Trophoblast cell (in vitro differentiated cells and primary cell): ENCODE measurements around the gene EFHD1.

Experiments used
- DNase-seq, 2 donors: peaks; one replicate each; pipeline ENCODE4 v3.0.0-alpha.2; 2016
- H2AFZ ChIP-seq: 2 replicates; pipeline ENCODE4 v1.6.1; 2013; ENCODE audit warnings: low read length, moderate library complexity, mild to moderate bottlenecking; ENCODE audit not compliant: insufficient read depth, poor library complexity
- H2AK5ac ChIP-seq: 2 replicates; pipeline ENCODE4 v1.6.1; 2013; ENCODE audit warnings: mild to moderate bottlenecking, low read length
- H2BK120ac ChIP-seq: 2 replicates; pipeline ENCODE4 v1.6.1; 2013; ENCODE audit warnings: low read length, mild to moderate bottlenecking, moderate library complexity; ENCODE audit not compliant: insufficient read depth, poor library complexity
- H2BK12ac ChIP-seq: 2 replicates; pipeline ENCODE4 v1.6.1; 2013; ENCODE audit warnings: mild to moderate bottlenecking, low read length, moderate library complexity
- H2BK5ac ChIP-seq: 2 replicates; pipeline ENCODE4 v1.6.1; 2013; ENCODE audit warnings: low read length, low read depth, moderate library complexity, mild to moderate bottlenecking; ENCODE audit not compliant: poor library complexity
- H3K14ac ChIP-seq: 2 replicates; pipeline ENCODE4 v1.6.1; 2013; ENCODE audit warnings: mild to moderate bottlenecking, low read length
- H3K18ac ChIP-seq: 2 replicates; pipeline ENCODE4 v1.6.1; 2013; ENCODE audit warnings: mild to moderate bottlenecking, low read length
- H3K23ac ChIP-seq: 2 replicates; pipeline ENCODE4 v1.6.1; 2013; ENCODE audit warnings: low read length
- H3K27ac ChIP-seq: 2 replicates; pipeline ENCODE4 v1.5.1; 2013; ENCODE audit warnings: low read depth, mild to moderate bottlenecking, inconsistent platforms, low read length, moderate library complexity
- H3K27me3 ChIP-seq: 2 replicates; pipeline ENCODE4 v1.6.1; 2013; ENCODE audit warnings: inconsistent platforms, mild to moderate bottlenecking, low read length, moderate library complexity; ENCODE audit not compliant: insufficient read depth
- H3K36me3 ChIP-seq, 2 experiments: 1 replicate in 1 of 2; 2 replicates in 1 of 2; pipeline ENCODE4 v1.6.1; 2013; ENCODE audit warnings: low read length in 2 of 2, mild to moderate bottlenecking in 2 of 2, moderate library complexity in 1 of 2; ENCODE audit not compliant: insufficient read depth in 2 of 2, control insufficient read depth in 1 of 2
- H3K4ac ChIP-seq: 2 replicates; pipeline ENCODE4 v1.6.1; 2013; ENCODE audit warnings: low read depth, mild to moderate bottlenecking, low read length, moderate library complexity
- H3K4me1 ChIP-seq, 2 experiments: 1 replicate in 1 of 2; 2 replicates in 1 of 2; pipeline ENCODE4 v1.6.1; 2013; ENCODE audit warnings: low read length in 2 of 2, mild to moderate bottlenecking in 2 of 2, moderate library complexity in 1 of 2; ENCODE audit not compliant: insufficient read depth in 2 of 2, control insufficient read depth in 1 of 2
- H3K4me2 ChIP-seq: 2 replicates; pipeline ENCODE4 v1.6.1; 2013; ENCODE audit warnings: inconsistent platforms, mild to moderate bottlenecking, low read length, moderate library complexity
- H3K4me3 ChIP-seq: 2 replicates; pipeline ENCODE4 v1.5.1; 2013; ENCODE audit warnings: mild to moderate bottlenecking, low read depth, low read length, inconsistent platforms
- H3K79me1 ChIP-seq: one replicate; pipeline ENCODE4 v1.6.1; 2013; ENCODE audit warnings: low read length
- H3K79me2 ChIP-seq: 2 replicates; pipeline ENCODE4 v1.6.1; 2013; ENCODE audit warnings: low read length, mild to moderate bottlenecking; ENCODE audit not compliant: control insufficient read depth, insufficient read depth, poor library complexity
- H3K9ac ChIP-seq: 2 replicates; pipeline ENCODE4 v1.6.1; 2013; ENCODE audit warnings: mild to moderate bottlenecking, low read length
- H3K9me3 ChIP-seq: 2 replicates; pipeline ENCODE4 v1.6.1; 2013; ENCODE audit warnings: low read depth, mild to moderate bottlenecking, control low read depth, inconsistent platforms, low read length; ENCODE audit not compliant: insufficient read depth
- H4K12ac ChIP-seq: 2 replicates; pipeline ENCODE4 v1.6.1; 2013; ENCODE audit warnings: low read depth, mild to moderate bottlenecking, low read length, moderate library complexity
- H4K8ac ChIP-seq: 2 replicates; pipeline ENCODE4 v1.6.1; 2013; ENCODE audit warnings: low read depth, mild to moderate bottlenecking, low read length, moderate library complexity
- H4K91ac ChIP-seq: one replicate; pipeline ENCODE4 v1.6.1; 2013; ENCODE audit warnings: low read depth, mild to moderate bottlenecking, low read length, moderate library complexity
- WGBS: extraction: QIAGEN DNeasy Blood & Tissue Kit; methylation state at CpG from one replicate; pipeline ENCODE4 v1.1.7; 2013; ENCODE audit warnings: missing lambda C conversion rate; ENCODE audit not compliant: insufficient read length, insufficient coverage; ENCODE audit errors: extremely low coverage; 5-methylcytosine and 5-hydroxymethylcytosine counted together

The EFHD1 gene

DNA sequence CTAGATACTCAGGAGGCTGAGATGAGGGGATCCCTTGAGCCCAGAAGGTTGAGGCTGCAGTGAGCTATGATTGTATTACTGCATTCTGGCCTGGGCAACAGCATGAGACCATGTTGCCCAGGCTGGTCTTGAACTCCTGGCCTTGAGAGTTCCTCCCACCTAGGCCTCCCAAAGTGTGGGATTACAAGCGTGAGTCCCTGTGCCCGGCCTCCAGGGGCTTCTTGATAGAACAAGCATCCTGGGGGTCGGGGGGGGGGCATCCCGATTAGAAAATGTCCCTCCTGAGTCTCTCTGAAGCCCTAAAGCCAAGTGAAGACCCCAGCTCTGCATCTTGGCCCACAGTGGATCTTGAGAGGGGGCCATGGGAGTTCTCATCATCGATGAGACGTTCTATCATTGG, 22.3 kb upstream of the EFHD1 start:
- H4K12ac ChIP-seq, result no peak overlapping the region
- H3K9ac ChIP-seq, result no peak overlapping the region
- no peak overlapping the region for H3K4me3 ChIP-seq
- H4K91ac ChIP-seq, result no peak overlapping the region
- no peak for DNase-seq
- no peak overlapping the region for H3K18ac ChIP-seq
- H3K4me1 ChIP-seq, result peaks cover 3 to 6% of the 10 kb centered on the region in 2 experiments
- no peak overlapping the region for H4K8ac ChIP-seq
- no peak overlapping the region for H2BK120ac ChIP-seq
- H3K36me3 ChIP-seq, result no peaks in the 10 kb centered on the region
- no peak overlapping the region for H3K4me2 ChIP-seq
- no peak overlapping the region for H3K4ac ChIP-seq
- no peaks in the 10 kb centered on the region for H3K79me1 ChIP-seq
- H2AK5ac ChIP-seq, result no peak overlapping the region
- H3K79me2 ChIP-seq, result no peaks in the 10 kb centered on the region
- no peak overlapping the region for H3K27ac ChIP-seq
- no peak overlapping the region for H2AFZ ChIP-seq
- H2BK5ac ChIP-seq, result no peak overlapping the region
- no peak overlapping the region for H2BK12ac ChIP-seq
- H3K9me3 ChIP-seq, result no peaks in the 10 kb centered on the region
- H3K27me3 ChIP-seq, result no peaks in the 10 kb centered on the region
- no CpG with 5 or more reads among the region's 6 CpGs for WGBS
- no peak overlapping the region for H3K23ac ChIP-seq
- no peak overlapping the region for H3K14ac ChIP-seq

DNA sequence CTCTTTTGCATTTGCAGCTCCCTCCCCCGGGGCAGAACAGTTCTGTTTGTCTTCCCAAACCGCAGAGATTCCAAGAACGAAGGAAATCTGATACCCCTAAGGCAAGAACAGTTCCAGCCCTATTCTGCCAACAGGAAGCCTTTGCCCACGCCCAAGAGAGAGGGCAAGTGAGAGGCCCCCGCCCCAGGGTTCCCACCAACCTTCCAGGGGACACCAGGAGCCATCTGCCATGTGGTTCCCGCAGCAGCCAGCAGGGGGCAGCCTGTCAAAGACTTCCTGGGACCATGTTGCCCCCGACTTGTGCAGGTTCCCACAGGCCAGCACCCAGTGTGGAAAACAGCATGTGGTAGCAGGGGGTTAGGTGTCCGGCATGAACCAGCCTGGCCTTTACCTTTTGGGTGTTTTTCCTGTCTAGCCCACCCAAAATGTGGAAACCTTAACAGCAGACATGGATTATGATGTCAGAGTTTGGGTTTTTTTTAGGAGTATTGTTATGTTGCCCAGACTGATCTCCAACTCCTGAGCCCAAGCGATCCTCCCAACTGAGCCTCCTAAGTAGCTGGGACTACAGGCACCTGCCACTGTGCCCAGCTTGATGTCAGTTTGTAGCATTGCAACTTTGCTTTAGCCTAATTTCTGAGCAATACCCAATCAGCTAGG, 21.7 kb upstream of the EFHD1 start:
- Histone ChIP-seq H3K36me3 (no peaks in the 10 kb centered on the region), H3K4me3 (no peak overlapping the region), H3K27ac (no peak overlapping the region), H2BK5ac (no peak overlapping the region), H3K9me3 (no peaks in the 10 kb centered on the region), H3K18ac (no peak overlapping the region), H2BK12ac (no peak overlapping the region), H3K4me1 (peaks cover 3 to 4% of the 10 kb centered on the region in 2 experiments), H2BK120ac (no peak overlapping the region), H3K79me1 (no peaks in the 10 kb centered on the region), H4K12ac (no peak overlapping the region), H3K23ac (no peak overlapping the region), H3K27me3 (no peaks in the 10 kb centered on the region), H4K91ac (no peak overlapping the region), H3K14ac (no peak overlapping the region), H2AK5ac (no peak overlapping the region), H2AFZ (no peak overlapping the region), H3K9ac (no peak overlapping the region), H4K8ac (no peak overlapping the region), H3K4ac (no peak overlapping the region), H3K4me2 (no peak overlapping the region), H3K79me2 (no peaks in the 10 kb centered on the region)
- DNase-seq, result peak; percentile 69 to 79
- no CpG with 5 or more reads among the region's 9 CpGs for whole genome bisulfite sequencing

DNA sequence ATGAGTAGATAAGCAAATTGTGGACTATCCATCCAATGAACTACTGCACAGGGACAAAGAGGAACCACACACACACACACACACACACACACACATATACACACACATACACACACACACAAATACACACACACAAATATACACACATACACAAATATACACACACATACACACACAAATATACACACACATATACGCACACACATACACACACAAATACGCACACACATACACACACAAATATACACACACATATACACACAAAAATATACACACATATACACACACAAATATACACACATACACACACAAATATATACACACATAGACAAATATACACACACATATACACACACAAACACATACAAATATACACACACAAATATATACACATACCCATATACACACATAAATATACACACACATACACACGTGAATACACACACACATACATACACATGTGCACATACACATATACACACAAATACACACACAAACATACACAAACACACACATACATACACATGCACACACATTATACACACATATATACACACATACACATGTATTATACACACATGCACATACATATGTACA, 19.8 kb upstream of the EFHD1 start:
- no peak for DNase-seq
- Histone ChIP-seq H3K79me1 (no peaks in the 10 kb centered on the region), H3K4me2 (no peak overlapping the region), H3K9me3 (no peaks in the 10 kb centered on the region), H2BK12ac (no peak overlapping the region), H3K18ac (no peak overlapping the region), H4K12ac (no peak overlapping the region), H4K91ac (no peak overlapping the region), H3K23ac (no peak overlapping the region), H3K27me3 (no peaks in the 10 kb centered on the region), H3K4ac (no peak overlapping the region), H3K27ac (no peak overlapping the region), H3K4me1 (peaks cover 3 to 4% of the 10 kb centered on the region in 2 experiments), H2BK120ac (no peak overlapping the region), H4K8ac (no peak overlapping the region), H2AK5ac (no peak overlapping the region), H3K14ac (no peak overlapping the region), H3K79me2 (no peaks in the 10 kb centered on the region), H2AFZ (no peak overlapping the region), H3K4me3 (no peak overlapping the region), H2BK5ac (no peak overlapping the region), H3K9ac (no peak overlapping the region), H3K36me3 (no peaks in the 10 kb centered on the region)
- WGBS, result 81% methylated on average over 3 of the region's 3 CpGs

DNA sequence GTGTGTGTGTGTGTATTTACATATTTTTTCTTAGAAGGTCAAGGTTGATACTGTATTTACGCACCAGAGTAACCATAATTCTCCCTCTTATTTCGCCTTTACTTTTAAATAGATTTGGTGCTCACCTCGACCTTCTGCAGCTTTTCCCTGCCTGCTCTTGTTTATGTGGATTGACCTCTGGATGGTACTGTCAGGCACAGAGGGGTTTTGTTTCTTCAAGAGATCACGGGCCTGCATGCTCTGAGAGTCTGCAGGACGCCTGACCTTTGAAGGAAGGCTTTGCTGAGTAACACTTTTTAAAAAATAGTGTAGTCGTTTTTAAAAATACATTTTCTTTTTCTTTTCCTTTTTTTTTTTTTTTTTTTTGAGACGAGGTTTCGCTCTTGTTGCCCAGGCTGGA, 18.1 kb upstream of the EFHD1 start:
- peaks cover 3 to 4% of the 10 kb centered on the region in 2 experiments for H3K4me1 ChIP-seq
- H3K4ac ChIP-seq, result no peak overlapping the region
- no peaks in the 10 kb centered on the region for H3K9me3 ChIP-seq
- no peaks in the 10 kb centered on the region for H3K27me3 ChIP-seq
- no peak overlapping the region for H3K4me3 ChIP-seq
- no peak overlapping the region for H2BK12ac ChIP-seq
- H3K79me2 ChIP-seq, result no peaks in the 10 kb centered on the region
- H4K91ac ChIP-seq, result no peak overlapping the region
- no peak overlapping the region for H3K23ac ChIP-seq
- H3K4me2 ChIP-seq, result no peak overlapping the region
- H2AFZ ChIP-seq, result no peak overlapping the region
- WGBS, result no CpG with 5 or more reads among the region's 8 CpGs
- no peak overlapping the region for H3K27ac ChIP-seq
- no peak for DNase-seq
- no peak overlapping the region for H3K9ac ChIP-seq
- H4K12ac ChIP-seq, result no peak overlapping the region
- H3K79me1 ChIP-seq, result no peaks in the 10 kb centered on the region
- H3K18ac ChIP-seq, result no peak overlapping the region
- H4K8ac ChIP-seq, result no peak overlapping the region
- no peak overlapping the region for H2AK5ac ChIP-seq
- H2BK5ac ChIP-seq, result no peak overlapping the region
- no peak overlapping the region for H2BK120ac ChIP-seq
- no peak overlapping the region for H3K14ac ChIP-seq
- no peaks in the 10 kb centered on the region for H3K36me3 ChIP-seq
